ENCODE results near the gene MEDAG. TPM values are rescaled to one million over a fixed set of nuclear protein-coding genes. Genes with fewer than 3 reads are reported as not detected.

MEDAG gene
- polyA plus RNA-seq, 3 donors = not detected

DNA sequence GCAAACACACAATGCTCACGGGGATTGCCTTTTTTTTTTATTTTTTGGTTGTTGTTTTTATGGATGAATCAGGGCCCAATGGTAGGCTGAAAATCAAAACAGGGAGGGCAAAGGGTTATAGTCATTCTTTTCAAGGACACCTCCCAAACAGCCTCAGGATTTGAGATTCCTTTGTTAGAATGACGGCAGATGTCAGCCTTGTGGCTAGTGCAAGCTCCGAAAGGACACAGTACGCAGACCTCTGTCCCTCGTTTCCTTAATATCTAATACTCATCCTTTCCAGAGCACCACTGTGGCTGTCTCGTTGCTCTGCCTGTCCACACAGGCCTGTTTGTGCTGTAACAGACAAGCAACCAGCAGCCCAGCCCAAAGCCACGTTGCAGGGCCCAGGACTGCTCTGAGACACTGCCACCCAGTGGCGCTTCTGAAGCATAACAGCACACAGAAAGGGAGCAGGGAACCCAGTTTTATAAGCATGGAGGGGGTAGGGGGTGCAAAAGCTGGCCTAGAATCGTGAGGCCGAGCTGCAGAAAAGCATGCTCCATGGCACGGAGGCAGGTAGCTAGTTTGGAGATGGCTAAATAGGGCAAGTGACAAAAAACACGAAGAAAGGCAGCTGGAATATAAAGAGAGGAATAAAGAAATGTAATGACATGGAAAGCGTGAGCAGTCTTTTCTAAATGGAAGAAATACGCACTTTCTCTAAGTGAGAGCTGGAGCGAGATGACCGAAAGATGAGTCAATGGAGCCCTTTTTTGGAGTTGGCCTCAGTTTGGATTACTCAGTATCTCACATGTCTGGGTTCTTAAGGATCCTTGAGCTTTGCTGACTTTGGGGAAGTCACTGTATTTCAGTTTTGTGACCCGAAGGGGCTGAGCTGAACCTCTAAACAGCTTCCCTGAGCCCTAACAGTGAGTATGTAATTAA, 40.7 kb upstream of the MEDAG start:
- Histone ChIP-seq H3K27me3 (ENCODE audit: control insufficient read depth in 2 of 2, insufficient read depth in 2 of 2, low read length in 2 of 2) (no peaks in the 10 kb centered on the region), H2AFZ (ENCODE audit: insufficient read depth, low read depth, low read length, poor library complexity, severe bottlenecking) (peak overlapping the region; percentile 40), H3K9ac (ENCODE audit: insufficient read depth, low read length, poor library complexity, severe bottlenecking) (no peak overlapping the region), H3K4me2 (replicated peaks; ENCODE audit: extremely low read depth, low read length, poor library complexity, severe bottlenecking) (no peak overlapping the region), H3K79me2 (ENCODE audit: insufficient read depth, low read length) (no peaks in the 10 kb centered on the region), H3K4me1 (ENCODE audit: control insufficient read depth in 1 of 2, insufficient read depth in 2 of 2, low read length in 2 of 2) (no peaks in the 10 kb centered on the region), H3K9me3 (replicated peaks in 1 of 2; ENCODE audit: control insufficient read depth in 1 of 2, insufficient read depth in 1 of 2, low read length in 2 of 2) (no peaks in the 10 kb centered on the region), H3K36me3 (replicated peaks in 1 of 2; ENCODE audit: control insufficient read depth in 1 of 2, insufficient read depth in 2 of 2, low read length in 2 of 2) (no peaks in the 10 kb centered on the region), H3K27ac (ENCODE audit: low read depth in 1 of 2, low read length in 2 of 2) (no peak overlapping the region), H3K4me3 (replicated peaks in 1 of 3; ENCODE audit: low read depth in 2 of 3, low read length in 3 of 3) (no peak overlapping the region), H4K20me1 (ENCODE audit: insufficient read depth, low read length) (no peaks in the 10 kb centered on the region)
- 44% methylated on average over 14 of the region's 17 CpGs for WGBS (ENCODE audit: insufficient coverage)
- DNase-seq = peak; percentile 59 to 69 (median 69)
- H3K36me3 Mint-ChIP-seq = no peaks in the 10 kb centered on the region
- peak overlapping the region in 1 of 2 donors; percentile 27 for H3K4me3 Mint-ChIP-seq
- H3K27ac Mint-ChIP-seq = peak overlapping the region in 2 of 7 donors; percentile 26 to 40
- TF ChIP-seq, protein P1, sequence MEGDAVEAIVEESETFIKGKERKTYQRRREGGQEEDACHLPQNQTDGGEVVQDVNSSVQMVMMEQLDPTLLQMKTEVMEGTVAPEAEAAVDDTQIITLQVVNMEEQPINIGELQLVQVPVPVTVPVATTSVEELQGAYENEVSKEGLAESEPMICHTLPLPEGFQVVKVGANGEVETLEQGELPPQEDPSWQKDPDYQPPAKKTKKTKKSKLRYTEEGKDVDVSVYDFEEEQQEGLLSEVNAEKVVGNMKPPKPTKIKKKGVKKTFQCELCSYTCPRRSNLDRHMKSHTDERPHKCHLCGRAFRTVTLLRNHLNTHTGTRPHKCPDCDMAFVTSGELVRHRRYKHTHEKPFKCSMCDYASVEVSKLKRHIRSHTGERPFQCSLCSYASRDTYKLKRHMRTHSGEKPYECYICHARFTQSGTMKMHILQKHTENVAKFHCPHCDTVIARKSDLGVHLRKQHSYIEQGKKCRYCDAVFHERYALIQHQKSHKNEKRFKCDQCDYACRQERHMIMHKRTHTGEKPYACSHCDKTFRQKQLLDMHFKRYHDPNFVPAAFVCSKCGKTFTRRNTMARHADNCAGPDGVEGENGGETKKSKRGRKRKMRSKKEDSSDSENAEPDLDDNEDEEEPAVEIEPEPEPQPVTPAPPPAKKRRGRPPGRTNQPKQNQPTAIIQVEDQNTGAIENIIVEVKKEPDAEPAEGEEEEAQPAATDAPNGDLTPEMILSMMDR (IDR thresholded peaks at IDR 0.05) = peak; percentile 87
- intact Hi-C loops (cut with micrococcal nuclease) = loop anchor here (5.0 to 10.0 kb wide), 3 partner anchors 201 to 733 kb away; no protein-coding TSS in a partner anchor
- H3K4me1 Mint-ChIP-seq = peaks cover 9% of the 10 kb centered on the region
- H3K9me3 Mint-ChIP-seq = peaks cover 0 to 4% (median under 1%) of the 10 kb centered on the region in 7 donors
- H3K27me3 Mint-ChIP-seq (ENCODE audit: low read depth in 3 of 3) = peaks cover 4 to 16% (median 6%) of the 10 kb centered on the region in 3 donors

DNA sequence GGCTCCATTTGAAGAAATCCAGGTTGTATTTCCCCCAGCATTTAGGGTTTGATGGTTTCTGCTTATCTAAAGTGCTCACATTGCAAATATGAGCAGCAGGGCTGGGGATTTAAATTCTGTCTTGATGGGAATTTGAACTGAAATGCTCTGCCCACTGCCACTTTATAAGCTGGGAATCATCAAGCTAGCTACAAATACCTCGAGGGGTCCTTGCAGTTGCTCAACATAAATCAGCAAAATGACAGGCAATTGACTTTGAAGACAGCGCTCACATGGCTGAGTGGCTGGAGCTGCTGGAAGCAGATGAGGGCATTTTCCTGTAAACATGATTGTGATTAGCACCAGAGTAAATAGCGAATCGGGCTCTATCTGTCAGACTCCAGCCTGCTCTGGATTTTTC, 39.4 kb upstream of the MEDAG start:
- Histone ChIP-seq H3K36me3 (replicated peaks in 1 of 2; ENCODE audit: control insufficient read depth in 1 of 2, insufficient read depth in 2 of 2, low read length in 2 of 2) (no peaks in the 10 kb centered on the region), H3K27me3 (ENCODE audit: control insufficient read depth in 2 of 2, insufficient read depth in 2 of 2, low read length in 2 of 2) (no peaks in the 10 kb centered on the region), H4K20me1 (ENCODE audit: insufficient read depth, low read length) (no peaks in the 10 kb centered on the region), H3K9ac (ENCODE audit: insufficient read depth, low read length, poor library complexity, severe bottlenecking) (no peak overlapping the region), H3K9me3 (replicated peaks in 1 of 2; ENCODE audit: control insufficient read depth in 1 of 2, insufficient read depth in 1 of 2, low read length in 2 of 2) (no peaks in the 10 kb centered on the region), H3K4me3 (replicated peaks in 1 of 3; ENCODE audit: low read depth in 2 of 3, low read length in 3 of 3) (no peak overlapping the region), H3K79me2 (ENCODE audit: insufficient read depth, low read length) (no peaks in the 10 kb centered on the region), H3K4me2 (replicated peaks; ENCODE audit: extremely low read depth, low read length, poor library complexity, severe bottlenecking) (no peak overlapping the region), H3K27ac (ENCODE audit: low read depth in 1 of 2, low read length in 2 of 2) (no peak overlapping the region), H2AFZ (ENCODE audit: insufficient read depth, low read depth, low read length, poor library complexity, severe bottlenecking) (no peak overlapping the region), H3K4me1 (ENCODE audit: control insufficient read depth in 1 of 2, insufficient read depth in 2 of 2, low read length in 2 of 2) (no peaks in the 10 kb centered on the region)
- H3K36me3 Mint-ChIP-seq = no peaks in the 10 kb centered on the region
- peaks cover 14% of the 10 kb centered on the region for H3K4me1 Mint-ChIP-seq
- TF ChIP-seq, protein P1 (IDR thresholded peaks at IDR 0.05) = no peak
- intact Hi-C loops (cut with micrococcal nuclease) = loop anchor here (5.0 to 10.0 kb wide), 3 partner anchors 202 to 734 kb away; no protein-coding TSS in a partner anchor
- H3K27ac Mint-ChIP-seq = no peak overlapping the region
- no peak for DNase-seq
- no peak overlapping the region for H3K4me3 Mint-ChIP-seq
- 100% methylated on average over 3 of the region's 4 CpGs for WGBS (ENCODE audit: insufficient coverage)
- peaks cover 8 to 17% (median 13%) of the 10 kb centered on the region in 3 donors for H3K27me3 Mint-ChIP-seq (ENCODE audit: low read depth in 3 of 3)
- peaks cover 0 to 5% (median 2%) of the 10 kb centered on the region in 7 donors for H3K9me3 Mint-ChIP-seq
